A172 (cell line): ENCODE results near the gene EGFR. TPM values are rescaled to one million over a fixed set of nuclear protein-coding genes. Genes with fewer than 3 reads are reported as not detected.
"Not testable (repeated sequence)": the region's sequence is repeated elsewhere in the genome, so short reads cannot be mapped to it uniquely, and the experiment has no call there.

Source experiments
- DNase-seq: peaks from one replicate; pipeline ENCODE4 v3.0.0-alpha.2; 2015; ENCODE audit warnings: low spot score
- total RNA-seq: library from RNA; depleted of rRNA; stranded (reverse); fragments of >200 nt; shearing (Covaris generic); gene quantifications from 2 replicates; pipeline ENCODE4 v1.2.3, GENCODE V29; 2014

Gene EGFR
- total RNA-seq, 1 experiment from 2014 or later, result 75.4 TPM

DNA sequence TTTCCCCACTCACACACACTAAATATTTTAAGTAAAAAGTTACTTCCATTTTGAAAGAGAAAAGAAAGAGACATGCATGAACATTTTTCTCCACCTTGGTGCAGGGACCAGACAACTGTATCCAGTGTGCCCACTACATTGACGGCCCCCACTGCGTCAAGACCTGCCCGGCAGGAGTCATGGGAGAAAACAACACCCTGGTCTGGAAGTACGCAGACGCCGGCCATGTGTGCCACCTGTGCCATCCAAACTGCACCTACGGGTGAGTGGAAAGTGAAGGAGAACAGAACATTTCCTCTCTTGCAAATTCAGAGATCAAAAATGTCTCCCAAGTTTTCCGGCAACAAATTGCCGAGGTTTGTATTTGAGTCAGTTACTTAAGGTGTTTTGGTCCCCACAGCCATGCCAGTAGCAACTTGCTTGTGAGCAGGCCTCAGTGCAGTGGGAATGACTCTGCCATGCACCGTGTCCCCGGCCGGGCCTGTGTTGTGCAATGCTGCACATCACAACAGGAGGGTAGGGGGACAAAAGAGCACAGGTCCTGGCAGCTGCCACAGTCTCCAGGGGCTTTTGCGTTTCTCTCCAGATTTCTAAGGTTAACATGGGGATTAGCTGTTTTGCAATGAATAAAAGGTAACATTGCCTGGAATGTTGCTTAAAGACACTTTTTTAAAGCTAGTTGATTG lies 146.5 kb downstream of the EGFR start:
- DNase-seq, result no peak

DNA sequence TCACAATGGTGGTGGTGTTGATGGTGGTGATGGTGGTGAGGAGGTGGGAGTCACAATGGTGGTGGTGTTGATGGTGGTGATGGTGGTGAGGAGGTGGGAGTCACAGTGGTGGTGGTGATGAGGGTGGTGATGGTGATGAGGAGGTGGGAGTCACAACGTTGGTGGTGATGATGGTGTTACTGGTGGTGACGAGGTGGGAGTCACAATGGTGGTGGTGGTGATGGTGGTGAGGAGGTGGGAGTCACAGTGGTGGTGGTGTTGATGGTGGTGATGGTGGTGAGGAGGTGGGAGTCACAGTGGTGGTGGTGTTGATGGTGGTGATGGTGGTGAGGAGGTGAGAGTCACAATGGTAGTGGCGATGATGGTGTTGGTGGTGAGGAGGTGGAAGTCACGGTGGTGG lies 148.5 kb downstream of the EGFR start:
- DNase-seq, result not testable (repeated sequence)

GRCh38 chr7:55170335-55171069 lies 151.7 kb downstream of the EGFR start:
- DNase-seq, result no peak

GRCh38 chr7:55171157-55171556 lies 152.3 kb downstream of the EGFR start:
- no peak for DNase-seq

DNA sequence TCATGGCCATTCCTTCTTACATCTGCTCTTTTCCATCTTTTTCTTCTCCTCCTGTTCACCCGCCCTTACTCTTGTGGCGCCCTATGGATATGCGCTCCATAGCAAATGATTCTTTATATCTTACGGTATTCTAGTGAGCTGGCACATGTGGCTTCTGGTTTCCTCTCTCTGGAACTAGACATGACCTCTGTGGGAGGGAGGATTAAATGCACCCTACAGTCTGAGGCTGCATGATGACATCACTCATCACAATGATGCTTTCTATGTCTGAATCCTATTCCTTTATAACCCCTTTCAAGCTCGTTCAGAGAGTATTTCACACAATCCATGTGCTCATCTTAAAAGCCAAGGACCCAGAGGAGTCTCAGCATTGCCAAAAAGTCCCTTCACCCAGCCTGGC lies 153.3 kb downstream of the EGFR start:
- DNase-seq, result no peak

DNA sequence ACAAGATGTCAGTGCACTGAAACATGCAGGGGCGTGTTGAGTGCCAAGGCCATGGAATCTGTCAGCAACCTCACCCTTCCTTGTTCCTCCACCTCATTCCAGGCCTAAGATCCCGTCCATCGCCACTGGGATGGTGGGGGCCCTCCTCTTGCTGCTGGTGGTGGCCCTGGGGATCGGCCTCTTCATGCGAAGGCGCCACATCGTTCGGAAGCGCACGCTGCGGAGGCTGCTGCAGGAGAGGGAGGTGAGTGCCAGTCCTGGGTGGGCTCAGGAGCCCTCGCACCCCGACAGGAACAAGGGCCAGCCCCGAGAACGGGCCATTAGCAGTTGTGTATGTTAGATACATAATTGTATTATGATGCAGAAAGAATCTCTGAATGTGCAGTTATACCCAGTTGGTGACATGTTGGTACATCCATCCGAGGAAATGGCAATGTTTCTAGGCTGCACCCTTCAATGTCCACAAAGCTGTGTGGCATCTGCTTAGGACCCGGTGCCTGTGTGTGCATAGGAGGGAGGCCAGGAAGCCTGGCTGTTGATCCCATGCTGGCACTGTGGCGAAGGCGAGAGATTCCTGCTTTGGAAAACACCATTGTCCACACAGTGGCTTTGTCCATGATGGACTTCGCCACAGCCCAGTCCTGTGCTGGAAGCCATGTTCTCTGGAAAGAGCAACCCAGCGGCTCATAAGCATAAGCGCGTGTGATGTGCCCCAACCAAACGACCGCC lies 154.2 kb downstream of the EGFR start:
- DNase-seq, result no peak

DNA sequence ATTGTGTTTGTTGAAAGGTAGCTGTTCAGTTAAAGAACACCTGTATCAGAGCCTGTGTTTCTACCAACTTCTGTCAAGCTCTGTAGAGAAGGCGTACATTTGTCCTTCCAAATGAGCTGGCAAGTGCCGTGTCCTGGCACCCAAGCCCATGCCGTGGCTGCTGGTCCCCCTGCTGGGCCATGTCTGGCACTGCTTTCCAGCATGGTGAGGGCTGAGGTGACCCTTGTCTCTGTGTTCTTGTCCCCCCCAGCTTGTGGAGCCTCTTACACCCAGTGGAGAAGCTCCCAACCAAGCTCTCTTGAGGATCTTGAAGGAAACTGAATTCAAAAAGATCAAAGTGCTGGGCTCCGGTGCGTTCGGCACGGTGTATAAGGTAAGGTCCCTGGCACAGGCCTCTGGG lies 154.9 kb downstream of the EGFR start:
- DNase-seq, result no peak

DNA sequence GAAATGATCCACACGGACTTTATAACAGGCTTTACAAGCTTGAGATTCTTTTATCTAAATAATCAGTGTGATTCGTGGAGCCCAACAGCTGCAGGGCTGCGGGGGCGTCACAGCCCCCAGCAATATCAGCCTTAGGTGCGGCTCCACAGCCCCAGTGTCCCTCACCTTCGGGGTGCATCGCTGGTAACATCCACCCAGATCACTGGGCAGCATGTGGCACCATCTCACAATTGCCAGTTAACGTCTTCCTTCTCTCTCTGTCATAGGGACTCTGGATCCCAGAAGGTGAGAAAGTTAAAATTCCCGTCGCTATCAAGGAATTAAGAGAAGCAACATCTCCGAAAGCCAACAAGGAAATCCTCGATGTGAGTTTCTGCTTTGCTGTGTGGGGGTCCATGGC lies 155.6 kb downstream of the EGFR start:
- DNase-seq, result no peak

DNA sequence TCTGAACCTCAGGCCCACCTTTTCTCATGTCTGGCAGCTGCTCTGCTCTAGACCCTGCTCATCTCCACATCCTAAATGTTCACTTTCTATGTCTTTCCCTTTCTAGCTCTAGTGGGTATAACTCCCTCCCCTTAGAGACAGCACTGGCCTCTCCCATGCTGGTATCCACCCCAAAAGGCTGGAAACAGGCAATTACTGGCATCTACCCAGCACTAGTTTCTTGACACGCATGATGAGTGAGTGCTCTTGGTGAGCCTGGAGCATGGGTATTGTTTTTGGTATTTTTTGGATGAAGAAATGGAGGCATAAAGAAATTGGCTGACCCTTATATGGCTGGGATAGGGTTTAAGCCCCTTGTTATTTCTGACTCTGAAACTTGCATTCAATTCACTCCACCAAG lies 156.0 kb downstream of the EGFR start:
- DNase-seq, result no peak

GRCh38 chr7:55177068-55177530 lies 158.3 kb downstream of the EGFR start:
- DNase-seq, result peak; percentile 80

- no peak for DNase-seq
These were observed 158.9 kb downstream of the EGFR start for GRCh38 chr7:55177589-55178261.

- no peak for DNase-seq
These were observed 159.6 kb downstream of the EGFR start for GRCh38 chr7:55178292-55178862.

GRCh38 chr7:55178863-55179773 lies 160.3 kb downstream of the EGFR start:
- DNase-seq, result no peak

- no peak for DNase-seq
These were observed 161.3 kb downstream of the EGFR start for GRCh38 chr7:55179931-55180682.

GRCh38 chr7:55180963-55181542 lies 162.2 kb downstream of the EGFR start:
- DNase-seq, result no peak

DNA sequence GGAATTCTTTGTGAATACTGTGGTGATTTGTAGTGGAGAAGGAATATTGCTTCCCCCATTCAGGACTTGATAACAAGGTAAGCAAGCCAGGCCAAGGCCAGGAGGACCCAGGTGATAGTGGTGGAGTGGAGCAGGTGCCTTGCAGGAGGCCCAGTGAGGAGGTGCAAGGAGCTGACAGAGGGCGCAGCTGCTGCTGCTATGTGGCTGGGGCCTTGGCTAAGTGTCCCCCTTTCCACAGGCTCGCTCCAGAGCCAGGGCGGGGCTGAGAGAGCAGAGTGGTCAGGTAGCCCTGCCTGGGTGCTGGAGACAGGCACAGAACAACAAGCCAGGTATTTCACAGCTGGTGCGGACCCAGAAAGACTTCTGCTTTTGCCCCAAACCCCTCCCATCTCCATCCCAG lies 162.9 kb downstream of the EGFR start:
- DNase-seq, result no peak

DNA sequence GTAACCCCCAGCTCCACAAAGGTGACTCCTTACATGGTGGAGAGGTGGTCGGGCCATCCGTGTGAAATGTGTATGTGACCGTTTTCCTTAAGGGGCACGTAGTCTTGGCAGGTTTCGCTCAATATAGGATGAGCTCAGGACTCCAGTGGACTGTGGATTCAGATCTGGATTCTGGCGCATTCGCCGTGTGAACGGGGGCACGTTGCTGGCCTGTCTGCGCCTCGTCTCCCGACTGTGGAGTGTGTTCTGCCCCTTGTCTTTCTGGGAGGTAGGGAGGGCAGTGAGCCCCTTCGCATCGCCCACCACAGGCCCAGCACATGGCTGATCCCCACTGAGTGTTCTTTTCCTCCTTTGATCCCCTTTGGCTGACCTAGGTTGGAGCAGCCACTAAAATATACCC lies 165.1 kb downstream of the EGFR start:
- DNase-seq, result no peak

DNA sequence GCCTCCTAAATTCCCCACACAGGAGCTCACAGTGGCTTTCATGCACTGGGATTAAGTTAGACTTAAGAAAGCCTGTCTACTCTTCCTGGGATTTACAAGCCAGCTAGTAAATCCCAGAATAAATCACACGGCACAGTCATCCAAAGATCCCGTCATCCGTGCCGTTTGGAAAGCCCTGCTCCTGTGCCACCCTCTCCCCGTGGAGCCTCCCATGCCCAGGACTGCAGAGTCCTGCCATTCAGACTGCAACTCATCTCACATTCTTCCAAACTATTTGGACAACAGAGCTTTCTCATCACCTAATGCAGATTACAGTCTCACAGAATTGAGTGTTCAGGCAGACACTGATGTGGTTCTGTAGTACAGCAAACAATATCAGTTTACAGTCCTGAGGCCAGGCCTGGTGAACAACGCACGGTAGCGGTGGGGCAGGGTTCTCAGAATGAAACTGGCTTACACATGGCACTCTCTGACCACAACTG lies 166.5 kb downstream of the EGFR start:
- DNase-seq, result peak; percentile 47

- DNase-seq, result peak; percentile 100
These were observed 167.3 kb downstream of the EGFR start for GRCh38 chr7:55185941-55186609.
